Esophagus muscularis mucosa (tissue), 4 donors: ENCODE measurements around the gene CTDSPL. TPM values are rescaled to one million over a fixed set of nuclear protein-coding genes. Genes with fewer than 3 reads are reported as not detected.

Experiments
- DNase-seq: peaks from one replicate; pipeline ENCODE4 v3.0.0-alpha.2; 2017; ENCODE audit errors: extremely low spot score
- H3K27ac ChIP-seq, 4 donors: fragments of 200-600 bp; sonication (generic); replicated peaks in 1 of 4; 1 replicate in 3 of 4; 2 replicates in 1 of 4; pipeline ENCODE4 v1.5.1; 2016 to 2019; ENCODE audit warnings: mild to moderate bottlenecking in 1 of 4
- H3K27me3 ChIP-seq, 4 donors: fragments of 200-600 bp; sonication (generic); one replicate each; pipeline versions ENCODE4 v1.5.1 to v1.6.0; 2016 to 2019
- H3K36me3 ChIP-seq, 4 donors: fragments of 200-600 bp; sonication (generic); one replicate each; pipeline ENCODE4 v1.5.1; 2016 to 2019
- H3K4me1 ChIP-seq, 4 donors: fragments of 200-600 bp; sonication (generic); one replicate each; pipeline ENCODE4 v1.5.1; 2016 to 2019
- H3K4me3 ChIP-seq, 4 donors: fragments of 200-600 bp; sonication (generic); 1 replicate in 2 of 4; 2 replicates in 2 of 4; pipeline ENCODE4 v1.5.1; 2016 to 2019; ENCODE audit warnings: mild to moderate bottlenecking in 4 of 4, moderate library complexity in 1 of 4
- H3K9me3 ChIP-seq, 4 donors: fragments of 200-600 bp; sonication (generic); 1 replicate in 3 of 4; 2 replicates in 1 of 4; pipeline ENCODE4 v1.5.1; 2016 to 2019
- EP300 ChIP-seq: sonication (generic); formaldehyde crosslinking; IDR thresholded peaks from one replicate; pipeline ENCODE4 v1.6.1; 2017; ENCODE audit warnings: antibody characterized with exemption
- POLR2A ChIP-seq: fragments of 450-650 bp; IDR thresholded peaks from one replicate; pipeline ENCODE4 v1.6.1; 2017; ENCODE audit warnings: antibody characterized with exemption, moderate library complexity, mild to moderate bottlenecking, low read depth
- POLR2AphosphoS5 ChIP-seq, 2 donors: sonication (generic); formaldehyde crosslinking; IDR thresholded peaks; one replicate each; pipeline ENCODE4 v1.6.1; 2017; ENCODE audit warnings: antibody characterized with exemption in 2 of 2
- WGBS: methylation state at CpG from one replicate; pipeline ENCODE4 v1.1.5; 2018; 5-methylcytosine and 5-hydroxymethylcytosine counted together
- intact Hi-C: fragments of 100-400 bp; cut with DNase I; formaldehyde crosslinking; loops from one replicate; pipeline ENCODE4 v1.15.1; 2023
- total RNA-seq, 4 donors: library from RNA; depleted of rRNA; stranded (reverse); fragments of >200 nt; gene quantifications; one replicate each; pipeline versions ENCODE4 v1.1.0 to v1.2.1, GENCODE V29; 2016
- TF ChIP-seq, protein P1 (sequence below), 3 experiments: fragments of 200-600 bp in 2 of 3; fragments of 450-650 bp in 1 of 3; sonication (generic) in 2 of 3; IDR thresholded peaks; one replicate each; pipeline ENCODE4 v1.5.1; 2017 to 2019; ENCODE audit warnings: antibody characterized with exemption in 3 of 3, mild to moderate bottlenecking in 2 of 3, moderate library complexity in 1 of 3

Gene CTDSPL
- total RNA-seq, 4 donors from 2014 or later, result 39.9 to 60.6 (median 54.6) TPM

DNA sequence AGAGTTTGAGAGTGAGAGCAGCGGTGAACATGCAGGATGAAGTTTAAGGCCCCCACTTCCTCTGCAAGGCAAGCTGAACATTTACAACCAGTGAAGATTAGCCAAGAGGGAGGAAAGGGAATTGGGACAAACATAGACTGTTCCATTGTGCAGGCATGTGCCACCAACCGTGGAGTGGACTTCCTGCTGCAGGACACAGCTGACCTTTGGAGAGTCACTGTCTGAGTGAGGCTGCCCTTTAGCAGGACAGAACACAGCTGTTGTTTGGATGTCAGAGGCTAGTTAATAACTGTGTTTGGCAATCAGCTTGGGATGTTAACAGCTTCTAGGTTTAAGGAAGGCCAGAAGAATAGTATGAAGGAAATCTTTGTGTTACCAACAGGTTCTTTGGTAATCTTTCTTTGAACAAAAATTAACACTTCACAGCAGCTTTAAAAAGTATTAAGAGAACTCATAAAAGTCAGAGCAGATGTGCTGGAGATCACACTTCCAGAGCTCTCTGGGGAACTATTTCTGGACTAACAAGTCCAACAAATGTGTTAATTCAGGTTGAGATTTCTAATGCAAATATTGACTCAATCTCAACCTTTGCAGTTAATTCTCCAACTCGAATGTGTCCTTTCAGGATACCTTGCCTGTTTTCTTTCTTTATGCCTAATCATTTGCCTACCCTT, 31.4 kb downstream of the CTDSPL start:
- no peaks in the 10 kb centered on the region for H3K9me3 ChIP-seq
- H3K27ac ChIP-seq, result peak overlapping the region in 3 of 4 donors; percentile 13 to 50 (median 35)
- no peaks in the 10 kb centered on the region for H3K36me3 ChIP-seq
- H3K4me3 ChIP-seq, result no peak overlapping the region
- peak; percentile 65 to 73 for TF ChIP-seq POLR2AphosphoS5 (IDR thresholded peaks at IDR 0.05)
- no peak for TF ChIP-seq POLR2A
- TF ChIP-seq, protein P1, sequence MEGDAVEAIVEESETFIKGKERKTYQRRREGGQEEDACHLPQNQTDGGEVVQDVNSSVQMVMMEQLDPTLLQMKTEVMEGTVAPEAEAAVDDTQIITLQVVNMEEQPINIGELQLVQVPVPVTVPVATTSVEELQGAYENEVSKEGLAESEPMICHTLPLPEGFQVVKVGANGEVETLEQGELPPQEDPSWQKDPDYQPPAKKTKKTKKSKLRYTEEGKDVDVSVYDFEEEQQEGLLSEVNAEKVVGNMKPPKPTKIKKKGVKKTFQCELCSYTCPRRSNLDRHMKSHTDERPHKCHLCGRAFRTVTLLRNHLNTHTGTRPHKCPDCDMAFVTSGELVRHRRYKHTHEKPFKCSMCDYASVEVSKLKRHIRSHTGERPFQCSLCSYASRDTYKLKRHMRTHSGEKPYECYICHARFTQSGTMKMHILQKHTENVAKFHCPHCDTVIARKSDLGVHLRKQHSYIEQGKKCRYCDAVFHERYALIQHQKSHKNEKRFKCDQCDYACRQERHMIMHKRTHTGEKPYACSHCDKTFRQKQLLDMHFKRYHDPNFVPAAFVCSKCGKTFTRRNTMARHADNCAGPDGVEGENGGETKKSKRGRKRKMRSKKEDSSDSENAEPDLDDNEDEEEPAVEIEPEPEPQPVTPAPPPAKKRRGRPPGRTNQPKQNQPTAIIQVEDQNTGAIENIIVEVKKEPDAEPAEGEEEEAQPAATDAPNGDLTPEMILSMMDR (IDR thresholded peaks at IDR 0.05), result no peak
- TF ChIP-seq EP300, result no peak
- H3K27me3 ChIP-seq, result no peaks in the 10 kb centered on the region
- WGBS, result 40% methylated on average over 3 of the region's 3 CpGs
- intact Hi-C loops, result no loop called here
- H3K4me1 ChIP-seq, result peaks cover 45 to 88% (median 69%) of the 10 kb centered on the region in 4 donors
- no peak for DNase-seq

DNA sequence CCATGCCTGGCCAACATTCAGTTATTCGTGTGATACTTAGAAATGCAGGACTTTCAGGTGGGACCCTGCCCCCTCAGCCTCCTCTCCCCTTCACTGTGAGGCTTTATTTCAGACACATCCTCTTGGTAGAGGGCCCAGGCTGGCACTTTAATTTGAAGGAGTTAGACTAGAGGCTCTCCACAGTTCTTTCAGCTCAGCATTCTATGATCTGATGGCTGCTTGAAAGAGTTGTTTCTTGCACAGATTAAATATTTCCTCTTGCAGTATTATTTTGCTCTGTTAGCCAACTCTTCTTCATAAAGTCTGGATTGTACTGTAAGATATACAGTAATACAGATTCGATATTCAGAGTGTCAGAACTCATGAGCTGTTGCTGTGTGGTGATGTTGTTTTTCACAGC, 35.1 kb downstream of the CTDSPL start:
- WGBS, result 65% methylated on average over 2 of the region's 2 CpGs
- Histone ChIP-seq H3K4me3 (no peak overlapping the region), H3K27ac (no peak overlapping the region), H3K9me3 (no peaks in the 10 kb centered on the region), H3K27me3 (no peaks in the 10 kb centered on the region), H3K4me1 (peaks cover 46 to 79% (median 68%) of the 10 kb centered on the region in 4 donors), H3K36me3 (no peaks in the 10 kb centered on the region)
- no peak for DNase-seq
- no peak for TF ChIP-seq EP300
- intact Hi-C loops, result no loop called here

DNA sequence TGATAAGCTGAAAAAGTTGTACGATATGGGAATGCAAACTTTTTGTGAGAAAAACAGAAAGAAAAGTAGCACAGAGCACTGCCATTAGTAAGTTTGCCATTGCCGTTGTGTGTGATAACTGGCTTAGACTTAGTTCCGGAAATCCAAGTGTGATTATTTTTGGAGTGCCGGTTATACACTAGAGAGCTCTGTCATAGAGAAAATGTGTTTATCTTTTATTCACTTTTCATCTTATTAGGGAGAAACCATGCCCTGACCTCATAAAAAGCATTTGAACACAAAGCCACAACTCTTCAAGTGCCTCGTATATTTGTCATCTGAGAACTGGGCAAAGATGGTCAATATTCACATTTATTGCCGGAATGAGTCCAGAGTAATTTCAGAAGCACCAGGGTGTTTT, 36.1 kb downstream of the CTDSPL start:
- WGBS, result 35% methylated on average over 6 of the region's 6 CpGs
- peak overlapping the region in 2 of 4 donors; percentile 34 to 36 for H3K27ac ChIP-seq
- H3K36me3 ChIP-seq, result no peaks in the 10 kb centered on the region
- no peak for TF ChIP-seq POLR2AphosphoS5 (IDR thresholded peaks at IDR 0.05)
- TF ChIP-seq, protein P1 (IDR thresholded peaks at IDR 0.05), result no peak
- TF ChIP-seq EP300, result no peak
- no peak for TF ChIP-seq POLR2A
- H3K4me1 ChIP-seq, result peaks cover 42 to 81% (median 67%) of the 10 kb centered on the region in 4 donors
- intact Hi-C loops, result no loop called here
- no peaks in the 10 kb centered on the region for H3K27me3 ChIP-seq
- H3K4me3 ChIP-seq, result no peak overlapping the region
- DNase-seq, result no peak
- H3K9me3 ChIP-seq, result no peaks in the 10 kb centered on the region

DNA sequence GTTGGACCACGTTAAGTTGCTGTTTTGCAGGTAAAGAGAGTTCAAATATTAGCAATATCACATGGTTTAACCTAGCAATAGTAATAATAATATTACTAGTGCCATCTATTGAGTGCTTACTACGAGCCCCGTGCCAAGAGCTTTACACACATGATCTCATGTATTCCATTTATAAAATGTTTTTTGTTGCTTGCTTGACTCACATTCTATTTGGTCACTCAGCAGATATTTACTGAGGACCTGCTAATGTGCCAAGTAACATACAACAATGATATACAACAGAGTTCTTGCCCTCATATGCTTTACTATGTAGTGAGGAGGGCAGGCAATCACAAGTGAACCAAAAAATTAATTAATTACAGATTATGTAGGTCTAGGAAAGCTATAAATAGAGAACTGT, 36.7 kb downstream of the CTDSPL start:
- Histone ChIP-seq H3K4me3 (no peak overlapping the region), H3K4me1 (peaks cover 40 to 81% (median 64%) of the 10 kb centered on the region in 4 donors), H3K9me3 (no peaks in the 10 kb centered on the region), H3K27ac (no peak overlapping the region), H3K27me3 (no peaks in the 10 kb centered on the region), H3K36me3 (no peaks in the 10 kb centered on the region)
- 80% methylated on average over 3 of the region's 3 CpGs for WGBS
- intact Hi-C loops, result no loop called here
- DNase-seq, result no peak
- TF ChIP-seq EP300 (no peak), POLR2AphosphoS5 (IDR thresholded peaks at IDR 0.05) (no peak), POLR2A (no peak)
- TF ChIP-seq, protein P1 (IDR thresholded peaks at IDR 0.05), result no peak

DNA sequence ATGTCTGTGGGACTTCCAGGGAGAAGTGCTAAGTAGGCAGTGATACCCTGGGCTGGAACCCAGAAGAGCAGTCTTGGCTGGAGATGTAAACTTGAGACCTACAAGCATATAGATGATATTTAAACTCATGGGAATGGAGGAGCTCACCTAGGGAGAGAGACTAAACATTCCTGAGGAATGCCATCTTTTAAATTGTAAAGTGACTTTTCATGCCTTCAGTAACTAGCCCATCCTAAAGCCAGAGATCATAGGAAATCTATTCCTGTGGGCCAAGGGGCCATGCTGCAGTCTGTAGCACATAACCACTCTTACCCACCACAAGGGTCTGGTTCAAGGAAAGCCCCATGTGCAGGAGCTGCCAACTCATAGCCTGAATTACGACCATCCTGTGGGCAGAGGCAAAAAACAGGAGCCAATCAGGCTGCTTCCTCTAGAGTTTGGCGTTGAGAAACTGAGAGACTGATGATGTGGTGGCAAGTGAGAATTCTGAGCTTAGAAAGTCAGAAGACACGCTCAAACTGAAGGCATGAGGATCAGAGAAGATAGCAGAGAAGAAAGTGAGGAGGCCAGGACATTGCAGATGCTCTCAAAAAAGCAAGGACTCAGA, 37.5 kb downstream of the CTDSPL start:
- 86% methylated on average over 3 of the region's 3 CpGs for WGBS
- H3K27ac ChIP-seq, result no peak overlapping the region
- intact Hi-C loops, result no loop called here
- no peak for DNase-seq
- no peaks in the 10 kb centered on the region for H3K36me3 ChIP-seq
- no peaks in the 10 kb centered on the region for H3K9me3 ChIP-seq
- H3K4me1 ChIP-seq, result peaks cover 44 to 81% (median 67%) of the 10 kb centered on the region in 4 donors
- H3K4me3 ChIP-seq, result no peak overlapping the region
- TF ChIP-seq, protein P1 (IDR thresholded peaks at IDR 0.05), result no peak
- TF ChIP-seq POLR2A (no peak), POLR2AphosphoS5 (IDR thresholded peaks at IDR 0.05) (no peak), EP300 (no peak)
- H3K27me3 ChIP-seq, result no peaks in the 10 kb centered on the region
